ENCODE data around the gene OR10D3. TPM values are rescaled to one million over a fixed set of nuclear protein-coding genes. Genes with fewer than 3 reads are reported as not detected.

Gene OR10D3
- total and polyA plus RNA-seq, 8 donors = not detected

DNA sequence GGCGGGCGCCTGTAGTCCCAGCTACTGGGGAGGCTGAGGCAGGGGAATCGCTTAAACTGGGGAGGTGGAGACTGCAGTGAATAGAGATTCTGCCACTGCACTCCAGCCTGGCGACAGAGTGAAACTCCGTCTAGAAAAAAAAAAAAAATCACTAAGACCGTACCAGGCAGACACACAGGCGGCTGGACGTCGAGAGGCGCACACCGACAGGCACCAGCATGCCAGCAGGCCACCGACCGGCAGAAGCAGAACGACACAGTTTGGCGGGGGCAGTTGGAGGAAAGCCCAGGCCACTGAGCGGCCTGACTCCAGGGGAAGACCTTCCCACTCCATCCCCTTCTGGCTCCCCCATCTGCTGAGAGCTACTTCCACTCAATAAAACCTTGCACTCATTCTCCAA is 17.5 kb downstream of the OR10D3 start:
- Histone ChIP-seq H3K4me3 (no peak overlapping the region), H3K9me3 (no peaks in the 10 kb centered on the region), H3K36me3 (no peaks in the 10 kb centered on the region), H3K27ac (no peak overlapping the region), H3K27me3 (peaks cover 0 to 5% (median 0%) of the 10 kb centered on the region in 4 donors), H3K4me1 (no peaks in the 10 kb centered on the region)
- DNase-seq (peak in 1 of 6 donors; percentile 28), ATAC-seq (no peak), FAIRE-seq (no peak)
- WGBS, 2 donors = 90 to 92% methylated on average over 16 of the region's 16 CpGs
- intact Hi-C loops (cut with DNase I) = no loop called here
- no peak for TF ChIP-seq CTCF (IDR thresholded peaks at IDR 0.05)

DNA sequence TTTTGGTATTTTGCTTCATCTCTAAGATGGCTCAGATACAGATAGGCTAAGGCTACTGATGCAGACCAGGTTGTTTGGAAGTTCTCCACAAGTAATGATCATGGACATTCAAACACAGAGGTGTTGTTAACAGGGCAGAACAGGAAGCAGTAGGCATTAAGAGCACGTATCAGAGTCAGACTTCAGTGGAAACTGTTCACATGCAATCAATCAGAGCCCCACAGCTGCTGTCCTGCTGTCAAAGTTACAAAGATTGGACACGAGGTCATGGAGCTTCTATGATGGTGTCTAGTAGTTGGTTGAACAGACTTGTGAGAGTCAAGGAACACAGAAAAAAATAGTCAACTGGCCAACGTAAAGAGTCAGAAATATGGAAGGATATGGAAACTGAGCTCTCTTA is 19.8 kb downstream of the OR10D3 start:
- WGBS, 2 donors = 32 to 55% methylated on average over 3 of the region's 3 CpGs
- Histone ChIP-seq H3K36me3 (no peaks in the 10 kb centered on the region), H3K4me3 (no peak overlapping the region), H3K27me3 (peaks cover 0 to 5% (median 0%) of the 10 kb centered on the region in 4 donors), H3K27ac (no peak overlapping the region), H3K9me3 (no peaks in the 10 kb centered on the region), H3K4me1 (no peaks in the 10 kb centered on the region)
- ATAC-seq (no peak), FAIRE-seq (no peak), DNase-seq (no peak)
- TF ChIP-seq CTCF (IDR thresholded peaks at IDR 0.05) = no peak
- intact Hi-C loops (cut with DNase I) = no loop called here

- no peak for TF ChIP-seq CTCF (IDR thresholded peaks at IDR 0.05)
- Histone ChIP-seq H3K9me3 (no peaks in the 10 kb centered on the region), H3K4me3 (no peak overlapping the region), H3K36me3 (no peaks in the 10 kb centered on the region), H3K27me3 (peaks cover 0 to 5% (median 0%) of the 10 kb centered on the region in 4 donors), H3K4me1 (no peaks in the 10 kb centered on the region), H3K27ac (no peak overlapping the region)
- intact Hi-C loops (cut with DNase I) = no loop called here
- FAIRE-seq (no peak), ATAC-seq (no peak), DNase-seq (no peak)
- 87 to 93% methylated on average over 5 of the region's 5 CpGs for WGBS, 2 donors
These were observed 20.9 kb downstream of the OR10D3 start for GRCh38 chr11:124204008-124204407.

- Histone ChIP-seq H3K27ac (no peak overlapping the region), H3K4me3 (no peak overlapping the region), H3K4me1 (no peaks in the 10 kb centered on the region), H3K36me3 (no peaks in the 10 kb centered on the region), H3K27me3 (peaks cover 0 to 2% (median 0%) of the 10 kb centered on the region in 4 donors), H3K9me3 (no peaks in the 10 kb centered on the region)
- 64 to 74% methylated on average over 6 of the region's 6 CpGs for WGBS, 2 donors
- intact Hi-C loops (cut with DNase I) = no loop called here
- no peak for TF ChIP-seq CTCF (IDR thresholded peaks at IDR 0.05)
- FAIRE-seq (no peak), DNase-seq (no peak), ATAC-seq (no peak)
These were observed 24.1 kb downstream of the OR10D3 start for GRCh38 chr11:124207102-124207792.

- FAIRE-seq = no peak
- Histone ChIP-seq H3K27me3 (no peaks in the 10 kb centered on the region), H3K36me3 (no peaks in the 10 kb centered on the region), H3K27ac (no peak overlapping the region), H3K4me1 (no peaks in the 10 kb centered on the region), H3K9me3 (no peaks in the 10 kb centered on the region), H3K4me3 (no peak overlapping the region)
- peak in 1 of 6 donors; percentile 64 for DNase-seq
- TF ChIP-seq CTCF (IDR thresholded peaks at IDR 0.05) = no peak
- intact Hi-C loops (cut with DNase I) = no loop called here
- WGBS, 2 donors = 80 to 93% methylated on average over 6 of the region's 6 CpGs
- no peak for ATAC-seq
These were observed 26.7 kb downstream of the OR10D3 start for GRCh38 chr11:124209824-124210357.
